HG02623 (cell line): Measurements from ENCODE around the gene SLC44A5.

Source experiments
- ATAC-seq: cut with Tn5 transposase; IDR thresholded peaks from one replicate; pipeline ENCODE4 v1.9.1; 2021; ENCODE audit warnings: moderate library complexity; ENCODE audit not compliant: unreplicated experiment

The SLC44A5 gene

DNA sequence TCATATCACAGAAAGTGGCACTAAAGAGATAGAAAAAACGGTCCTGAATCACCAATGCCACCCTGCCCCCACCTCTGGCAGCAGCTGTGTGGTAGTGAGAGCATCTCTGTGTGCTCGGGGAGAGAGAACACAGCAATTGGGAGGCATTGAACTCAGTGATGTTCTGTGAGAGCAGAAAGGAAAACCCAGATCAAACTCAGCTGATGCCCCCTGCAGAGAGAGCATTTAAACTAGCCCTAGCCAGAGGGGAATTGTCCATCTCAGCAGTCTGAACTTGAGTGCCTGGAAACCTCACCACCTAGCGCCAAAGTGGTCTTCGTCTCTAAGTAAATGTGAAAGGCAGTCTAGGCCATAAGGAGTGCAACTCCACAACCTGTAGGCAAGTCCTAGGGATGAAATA is 21.3 kb downstream of the SLC44A5 start:
- ATAC-seq: no peak

DNA sequence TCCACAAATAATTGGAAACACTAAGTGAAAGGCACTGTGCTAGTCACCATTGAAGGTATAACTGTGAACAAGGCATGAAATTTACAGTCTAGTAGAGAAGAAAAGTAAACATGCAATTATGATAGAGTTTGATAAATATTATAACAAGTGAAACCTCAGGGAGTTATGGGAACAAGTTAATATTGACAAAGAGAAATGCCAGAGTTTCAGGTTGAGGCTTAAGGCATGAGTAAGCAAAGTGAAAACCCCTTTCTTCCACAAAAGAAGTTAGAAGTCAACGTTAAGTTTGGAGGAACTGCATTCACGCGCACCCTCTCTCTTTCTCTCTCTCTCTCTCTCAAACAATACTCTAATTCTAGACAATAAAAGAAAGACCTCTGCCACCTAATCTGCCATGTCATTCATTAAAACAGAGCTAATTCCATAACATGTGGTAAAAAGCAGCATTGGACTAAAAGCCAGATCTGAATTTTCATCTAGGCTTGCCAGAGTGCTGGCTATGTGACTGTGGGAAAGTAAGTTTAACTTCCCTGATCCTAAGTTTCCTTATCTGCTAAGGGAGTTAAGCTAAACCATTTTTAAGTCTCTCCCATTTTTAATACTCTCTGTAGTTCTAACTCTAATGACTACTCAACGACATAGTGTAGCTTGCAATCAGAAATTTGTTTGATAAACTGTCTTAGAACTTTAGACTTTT is 22.0 kb downstream of the SLC44A5 start:
- ATAC-seq: no peak

DNA sequence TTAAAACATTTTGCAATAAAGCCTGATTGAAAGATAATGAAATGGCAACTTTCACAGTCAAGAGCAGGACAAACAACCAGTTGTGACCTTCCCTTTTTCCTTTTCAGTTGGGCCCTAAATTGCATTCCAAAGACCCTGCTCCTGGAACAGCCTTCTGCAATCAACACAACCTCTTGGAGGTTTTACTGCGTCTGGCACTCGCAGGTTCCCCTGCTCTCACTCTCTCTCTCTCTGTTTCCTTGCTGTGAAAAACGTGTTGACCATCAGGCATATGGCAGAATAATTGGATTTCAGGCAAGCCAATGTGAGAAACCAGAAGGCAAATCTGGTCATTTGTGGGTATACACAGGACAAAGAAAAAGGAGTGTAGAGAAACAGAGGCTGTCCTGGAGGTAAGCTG is 23.2 kb downstream of the SLC44A5 start:
- ATAC-seq: no peak

DNA sequence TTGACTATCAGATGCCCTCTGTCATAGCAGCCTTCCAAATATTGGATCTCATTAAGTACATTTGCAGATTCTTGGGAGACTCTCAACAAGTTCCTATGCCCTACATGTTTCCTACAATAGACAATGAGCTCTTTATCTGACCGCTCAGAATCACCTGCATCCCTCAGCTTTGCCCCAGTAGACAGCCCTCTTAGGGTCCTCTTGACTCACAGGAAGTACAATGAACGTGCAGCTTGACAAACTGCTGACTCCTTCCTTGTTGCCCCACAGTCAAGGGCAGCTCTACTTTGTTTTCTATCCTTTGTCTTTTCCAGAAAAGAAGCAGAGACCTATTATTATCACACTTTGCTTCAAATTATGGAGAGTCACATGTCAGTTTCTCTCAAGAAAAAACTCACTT is 27.6 kb downstream of the SLC44A5 start:
- no peak for ATAC-seq

DNA sequence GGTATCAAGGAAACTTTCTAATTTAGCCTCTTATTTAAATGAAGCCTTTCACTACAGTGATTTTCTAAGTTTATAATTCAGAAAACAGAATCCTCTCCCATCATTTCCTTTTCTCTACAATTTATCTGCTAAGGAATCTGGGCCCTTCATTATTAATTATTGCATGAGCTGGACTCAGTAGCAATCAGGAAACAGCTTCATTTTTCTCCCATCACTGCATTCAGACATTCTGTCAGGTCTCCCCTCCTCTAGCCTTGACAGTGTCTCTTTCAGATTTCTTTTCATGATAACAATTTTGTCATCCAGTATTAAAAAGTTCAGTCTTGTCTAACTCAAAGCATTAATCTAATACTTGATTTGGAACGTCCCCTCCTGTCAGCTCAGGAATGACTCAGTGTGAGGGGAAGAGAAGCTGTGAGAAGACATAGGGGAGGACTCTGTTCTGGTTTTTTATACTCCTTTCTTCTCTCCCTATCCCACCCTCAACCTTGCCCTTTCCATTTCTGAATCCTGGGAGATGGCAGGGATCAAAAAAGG is 28.1 kb downstream of the SLC44A5 start:
- ATAC-seq: no peak

DNA sequence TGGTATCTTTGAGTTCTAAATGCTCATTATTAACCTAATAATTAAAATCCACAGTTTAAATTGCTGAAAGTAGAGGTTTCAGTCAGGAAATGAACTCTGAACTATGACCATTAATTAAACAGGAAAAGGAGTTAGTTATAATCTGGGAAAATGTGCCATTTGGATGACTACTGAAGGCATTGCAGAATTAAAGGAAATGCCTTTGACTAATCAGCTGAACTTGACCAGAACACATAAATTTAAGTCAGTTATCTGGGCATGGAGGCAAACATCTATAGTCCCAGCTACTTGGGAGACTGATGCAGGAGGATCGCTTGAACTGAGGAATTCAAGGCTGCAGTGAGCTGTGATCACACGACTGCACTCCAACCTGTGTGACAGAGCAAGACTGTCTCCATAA is 31.9 kb downstream of the SLC44A5 start:
- ATAC-seq: no peak

DNA sequence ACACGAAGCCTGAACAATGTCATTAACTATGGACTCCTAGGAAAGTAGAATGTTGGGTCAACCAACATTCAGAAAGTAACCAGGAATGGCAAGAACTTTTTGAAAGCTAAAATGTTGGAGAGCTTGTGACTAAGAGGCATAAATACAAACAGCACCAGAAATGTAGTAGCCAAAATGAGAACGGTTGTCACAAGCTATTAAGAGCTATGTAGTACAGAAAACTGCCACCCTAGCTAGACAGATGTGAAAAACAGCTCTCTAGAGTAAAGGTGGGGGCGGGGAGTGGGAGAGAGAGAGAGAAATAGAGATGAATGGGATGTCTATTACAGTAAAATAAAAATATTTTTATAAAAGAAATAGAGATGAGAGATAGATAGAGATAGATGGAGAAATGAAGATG is 35.1 kb downstream of the SLC44A5 start:
- ATAC-seq: no peak

DNA sequence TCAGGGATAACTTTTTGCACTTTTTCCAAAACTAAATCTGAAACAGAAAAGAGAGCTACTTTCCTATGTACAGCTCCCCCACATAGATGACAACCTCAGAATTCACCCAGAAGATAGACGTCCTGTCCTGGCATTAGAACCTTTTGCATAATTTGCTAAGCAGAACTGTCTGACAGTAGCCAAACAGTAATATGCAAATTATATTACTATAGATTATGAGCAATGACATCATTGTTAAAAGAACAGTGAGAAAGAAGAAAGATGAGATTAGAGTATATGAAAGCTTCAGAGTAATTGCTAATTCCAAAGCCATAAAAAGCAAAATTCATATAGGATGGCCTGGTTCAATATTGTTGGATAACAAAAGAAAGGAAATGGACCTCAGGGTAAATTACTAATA is 43.7 kb downstream of the SLC44A5 start:
- no peak for ATAC-seq

DNA sequence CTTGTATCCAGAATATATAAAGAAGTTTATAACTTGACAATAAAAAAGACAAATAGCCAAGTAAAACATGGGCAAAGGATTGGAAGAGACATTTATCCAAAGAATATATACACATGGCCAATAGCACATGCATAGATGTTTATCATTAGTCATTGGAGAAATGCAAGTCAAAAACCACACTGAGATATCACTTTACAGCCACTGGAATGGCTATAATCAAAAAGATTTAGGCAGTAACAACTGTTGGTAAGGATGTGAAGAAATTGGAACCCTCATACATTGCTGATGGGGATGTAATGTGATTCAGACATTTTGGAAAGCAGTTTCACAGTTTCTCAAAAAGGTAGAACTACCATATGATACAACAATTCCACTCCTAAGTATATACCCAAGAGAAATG is 51.1 kb downstream of the SLC44A5 start:
- no peak for ATAC-seq

DNA sequence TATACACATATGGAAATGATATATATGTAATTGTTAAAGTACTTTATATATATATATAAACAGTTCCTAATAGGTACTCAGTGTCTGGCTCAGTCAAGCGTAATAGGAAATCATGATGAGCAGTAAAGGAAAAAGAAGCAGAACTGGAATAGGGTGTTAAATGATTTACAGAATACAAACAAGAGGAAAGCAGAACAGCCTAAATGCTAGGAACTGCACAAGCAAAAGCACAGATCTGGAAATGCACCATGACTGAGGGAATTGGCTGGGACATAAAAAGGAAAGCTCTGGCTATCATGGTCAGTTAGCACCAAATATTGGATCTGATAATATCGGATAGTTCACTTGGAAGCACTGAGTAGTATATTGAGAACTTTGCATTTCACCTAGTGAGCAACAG is 51.8 kb downstream of the SLC44A5 start:
- no peak for ATAC-seq

DNA sequence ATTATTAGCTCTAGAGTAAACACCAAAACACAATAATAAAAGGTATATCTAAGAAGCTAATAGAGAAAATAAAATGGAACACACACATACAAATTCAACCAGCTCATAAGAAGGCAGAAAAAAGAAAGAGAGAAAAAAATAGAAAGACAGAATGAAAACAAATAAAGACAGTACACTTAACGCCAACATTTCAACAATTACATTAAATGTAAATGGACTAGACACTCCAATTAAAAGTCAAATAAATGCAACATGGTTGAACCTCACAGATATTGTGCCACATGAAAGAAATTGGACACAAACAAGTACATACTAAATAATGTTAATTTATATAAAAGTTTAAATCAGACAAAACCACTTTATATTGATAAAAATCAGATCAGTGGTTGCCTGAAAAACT is 56.0 kb downstream of the SLC44A5 start:
- ATAC-seq: no peak

DNA sequence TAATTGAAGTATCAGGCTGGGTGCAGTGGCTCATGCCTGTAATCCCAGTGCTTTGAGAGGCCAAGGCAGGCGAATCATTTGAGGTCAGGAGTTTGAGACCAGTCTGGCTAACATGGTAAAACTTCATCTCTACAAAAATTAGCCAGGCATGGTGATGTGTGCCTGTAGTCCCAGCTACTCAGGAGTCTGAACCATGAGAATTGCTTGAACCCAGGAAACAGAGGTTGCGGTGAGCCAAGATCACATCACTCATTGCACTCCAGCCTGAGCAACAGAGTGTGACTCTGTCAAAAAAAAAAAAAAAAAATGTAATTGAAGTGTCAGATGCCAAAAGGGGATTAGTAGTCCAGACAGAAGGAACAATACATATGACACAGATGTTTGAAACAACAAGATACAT is 56.7 kb downstream of the SLC44A5 start:
- no peak for ATAC-seq

DNA sequence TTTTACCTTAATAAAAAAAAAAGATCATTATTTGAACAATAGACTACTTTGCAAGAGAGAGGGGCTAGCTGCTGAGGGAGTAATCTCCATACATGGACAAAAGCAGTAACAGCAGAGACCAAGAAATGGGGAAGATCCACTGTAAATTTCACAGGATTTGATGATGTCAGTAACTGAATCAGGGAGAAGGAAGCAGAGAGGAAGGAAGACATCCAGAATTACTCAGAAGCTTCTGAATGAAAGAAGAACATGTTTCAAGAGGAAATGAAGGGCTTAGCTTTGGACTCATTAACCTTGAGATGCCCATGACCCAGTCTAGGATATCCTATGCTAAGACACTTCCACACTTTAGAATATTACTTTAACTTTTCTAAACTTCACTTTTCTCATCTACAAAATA is 60.4 kb downstream of the SLC44A5 start:
- no peak for ATAC-seq

DNA sequence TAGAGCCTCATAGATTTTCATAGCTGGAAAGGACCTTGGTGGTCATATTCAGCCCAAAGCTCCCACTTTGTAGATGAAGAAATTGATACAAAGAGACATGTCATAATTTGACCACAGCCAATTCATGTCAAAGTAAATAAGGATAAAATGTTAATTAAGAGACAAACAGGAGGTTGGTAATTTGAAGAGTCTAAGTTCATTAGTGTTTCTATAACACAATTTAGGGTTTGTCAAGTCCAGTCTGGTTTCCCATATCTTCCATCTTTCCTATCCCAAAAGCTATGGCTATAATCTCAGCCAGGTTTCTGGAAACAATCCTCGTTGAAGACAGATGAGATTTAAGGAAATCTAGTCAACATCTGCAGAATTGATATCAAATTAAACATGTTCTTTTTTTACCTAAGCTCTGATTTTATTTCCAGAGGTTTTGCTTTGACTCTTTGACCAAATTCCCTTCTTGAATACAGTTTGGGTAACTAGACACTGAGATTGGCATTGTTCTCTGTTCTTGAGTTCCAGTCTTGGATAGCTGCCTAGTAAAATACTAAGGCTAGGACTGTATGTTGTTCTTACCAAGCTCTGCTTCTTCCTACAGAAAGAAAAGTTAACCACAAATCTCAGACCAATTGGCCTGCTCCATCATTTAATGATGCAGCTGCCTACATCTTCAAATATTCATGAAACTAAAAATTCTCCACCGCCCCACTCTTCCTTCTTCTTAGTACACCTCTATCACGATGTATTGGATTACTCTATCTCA is 62.0 kb downstream of the SLC44A5 start:
- ATAC-seq: no peak

DNA sequence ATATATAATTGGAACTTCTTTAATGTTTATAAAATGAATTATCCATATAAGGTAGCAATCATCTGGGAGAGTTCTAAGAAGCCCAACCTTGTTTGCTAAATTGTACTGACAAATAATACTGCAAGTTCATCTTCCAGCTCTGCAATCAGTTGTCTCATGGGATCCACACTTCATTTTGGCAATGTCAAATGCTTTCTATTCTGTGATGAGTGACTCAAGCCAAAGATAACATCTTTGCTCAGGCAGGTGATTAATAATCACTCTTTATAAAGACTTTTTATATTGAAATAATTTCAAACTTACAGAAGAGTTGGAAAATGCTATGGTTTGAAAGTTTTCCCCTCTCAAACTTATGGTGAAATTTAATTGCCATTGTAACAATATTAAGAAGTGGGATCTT is 67.2 kb downstream of the SLC44A5 start:
- ATAC-seq: no peak

DNA sequence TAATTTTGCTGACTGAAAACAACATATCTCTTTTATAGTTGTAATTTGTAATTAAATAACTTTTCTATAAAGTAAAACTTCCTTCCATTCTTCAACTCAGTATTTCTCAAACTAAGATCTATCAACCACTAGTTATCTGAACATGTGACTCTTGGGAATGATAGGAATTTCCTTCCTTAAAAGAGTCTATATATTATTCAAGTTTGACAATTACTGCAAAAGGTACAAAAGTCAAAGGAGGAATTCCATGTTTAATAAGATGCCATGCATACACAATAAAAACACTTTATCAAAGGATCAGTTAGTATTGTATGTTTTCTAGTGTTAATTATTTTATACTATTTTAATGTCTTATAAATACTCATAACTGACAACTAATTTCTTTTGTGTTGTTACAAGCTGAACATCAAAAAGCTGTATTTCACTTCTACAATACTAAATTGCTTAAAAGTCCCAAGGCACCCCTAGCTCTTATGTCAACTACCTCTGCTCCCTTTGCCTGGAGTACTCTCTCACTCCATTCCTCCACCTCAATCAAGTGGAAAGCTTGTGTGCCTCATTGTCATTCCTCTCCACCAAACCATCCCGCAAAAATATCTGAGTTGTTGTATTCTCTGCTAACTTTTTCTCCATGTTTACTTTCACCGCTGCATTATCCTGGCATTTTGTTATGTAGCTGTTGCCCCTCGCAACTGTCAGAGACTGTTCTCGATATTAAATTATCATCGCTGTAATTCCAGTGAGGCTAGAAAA is 67.9 kb downstream of the SLC44A5 start:
- ATAC-seq: no peak

DNA sequence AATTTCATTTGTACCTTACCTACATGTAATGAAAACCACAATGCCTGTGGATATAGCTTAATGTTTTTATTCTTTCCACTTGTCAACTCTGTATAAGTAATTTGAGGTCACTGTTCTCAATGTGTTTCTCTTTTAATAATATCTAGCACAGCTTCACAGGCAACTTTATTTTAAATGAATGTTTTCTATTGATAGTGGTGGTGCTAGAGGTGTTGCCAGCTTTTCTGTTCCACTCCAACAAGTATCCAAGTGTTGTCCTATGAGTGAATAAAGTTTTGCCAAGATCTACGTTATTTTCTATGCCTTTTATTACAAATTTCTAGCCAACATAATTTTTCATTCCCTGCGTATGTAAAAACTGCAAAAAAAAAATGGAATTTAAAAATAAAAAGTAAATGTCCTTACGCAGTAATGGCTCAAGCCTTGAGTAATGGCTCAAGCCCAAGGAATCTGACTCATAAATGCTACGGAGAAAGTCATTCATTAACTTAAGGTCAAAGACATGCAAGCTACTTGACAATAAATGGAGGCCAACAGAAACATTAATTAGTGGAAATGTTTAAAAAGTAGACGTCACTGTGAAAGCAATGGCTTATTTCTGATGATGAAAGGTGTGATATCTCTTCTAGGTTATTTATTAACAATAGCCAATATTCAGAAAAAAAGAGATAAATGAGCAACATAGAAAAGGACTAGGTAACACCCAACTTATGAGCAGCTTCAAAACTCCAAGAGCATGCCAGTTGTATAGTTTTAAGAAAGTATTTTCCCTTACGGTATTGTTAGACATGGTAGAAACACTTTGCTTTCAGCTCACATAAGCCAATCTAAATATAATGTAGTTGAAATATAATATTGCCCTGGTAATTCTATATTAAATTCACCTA is 71.4 kb downstream of the SLC44A5 start:
- no peak for ATAC-seq

DNA sequence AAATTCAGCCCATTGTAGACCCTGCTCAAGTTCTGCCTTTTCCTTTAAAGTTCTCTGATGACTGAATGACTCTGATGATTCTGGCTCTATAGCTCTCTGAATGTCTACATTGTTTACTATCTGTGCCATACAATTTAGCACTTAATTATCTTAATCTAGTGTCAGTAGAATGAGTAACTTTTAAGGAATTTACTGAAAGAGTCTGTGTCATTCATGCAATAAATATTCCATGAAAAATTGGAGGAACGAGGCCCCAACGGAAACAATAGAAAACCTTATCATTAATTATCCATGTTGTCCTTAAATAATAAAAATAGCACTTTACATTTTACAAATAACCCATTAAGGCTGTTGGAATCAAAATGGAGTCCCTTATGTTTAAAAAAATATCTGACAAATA is 77.8 kb downstream of the SLC44A5 start:
- ATAC-seq: no peak

DNA sequence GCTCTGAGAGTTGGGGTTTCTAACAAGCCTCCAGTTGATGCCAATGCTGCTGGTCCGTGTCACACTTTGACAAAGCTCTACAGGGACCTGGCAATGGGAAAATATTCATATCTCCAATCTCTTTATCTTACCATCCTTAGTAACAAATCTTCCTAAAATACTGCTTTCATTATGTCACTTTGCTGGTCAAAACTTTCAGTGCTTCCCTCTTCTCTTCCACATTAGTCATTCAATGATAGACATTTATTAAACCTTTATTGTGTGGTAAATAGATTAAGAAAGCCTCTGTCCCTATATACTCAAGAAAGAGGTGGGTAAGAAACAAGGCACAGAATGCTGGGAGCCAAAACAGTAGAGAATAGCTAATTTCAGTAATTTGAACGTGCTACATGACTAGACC is 79.3 kb downstream of the SLC44A5 start:
- ATAC-seq: no peak

DNA sequence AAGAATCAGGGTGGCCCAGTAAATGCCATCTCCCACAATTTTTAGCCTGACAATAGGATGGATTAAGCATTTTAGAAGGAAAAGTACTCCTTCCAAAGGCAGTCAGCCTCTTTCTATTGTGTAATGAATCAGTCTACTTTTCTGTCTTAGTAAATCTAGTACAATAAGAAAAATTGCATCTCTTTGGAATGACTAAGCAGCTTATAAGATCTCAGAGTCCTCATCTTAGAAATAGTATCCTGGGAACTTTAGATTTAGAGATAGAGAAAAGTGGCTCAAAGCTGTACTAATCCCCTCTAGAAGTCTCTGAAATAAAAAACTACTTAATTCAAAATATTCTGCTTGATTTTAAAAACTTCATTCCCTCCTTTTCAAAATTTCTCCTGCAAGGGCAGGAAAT is 81.4 kb downstream of the SLC44A5 start:
- ATAC-seq: no peak

DNA sequence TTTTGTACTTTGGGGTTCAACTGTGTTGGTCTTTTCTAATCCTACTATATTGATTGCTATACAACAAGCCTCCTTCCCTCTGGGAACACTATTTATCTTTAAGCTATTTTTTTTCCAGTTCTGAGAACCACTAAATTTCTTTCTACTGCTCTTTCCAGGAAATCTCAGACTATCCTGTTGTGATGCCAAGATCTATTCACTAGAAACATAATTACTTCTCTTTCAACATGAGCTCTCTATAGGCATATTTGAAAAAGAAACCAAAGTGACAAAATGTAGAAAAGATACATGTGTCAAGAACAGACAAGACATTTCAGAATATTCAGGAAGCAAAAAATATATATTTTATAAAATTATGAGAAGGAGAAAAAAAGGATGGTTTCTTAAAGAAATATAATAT is 82.9 kb downstream of the SLC44A5 start:
- ATAC-seq: no peak
